NCI-H2081 (cell line): ENCODE results near the gene C6orf52.
A peak's percentile ranks its signal among the peaks of the same experiment; 100 is the strongest.
"Not testable (repeated sequence)": the region's sequence is repeated elsewhere in the genome, so short reads cannot be mapped to it uniquely, and the experiment has no call there.

ENCODE experiments used
- DNase-seq, 2 experiments: peaks; one replicate each; lab custom pipeline; 2025; lab: John Stamatoyannopoulos, UW

C6orf52 gene

DNA sequence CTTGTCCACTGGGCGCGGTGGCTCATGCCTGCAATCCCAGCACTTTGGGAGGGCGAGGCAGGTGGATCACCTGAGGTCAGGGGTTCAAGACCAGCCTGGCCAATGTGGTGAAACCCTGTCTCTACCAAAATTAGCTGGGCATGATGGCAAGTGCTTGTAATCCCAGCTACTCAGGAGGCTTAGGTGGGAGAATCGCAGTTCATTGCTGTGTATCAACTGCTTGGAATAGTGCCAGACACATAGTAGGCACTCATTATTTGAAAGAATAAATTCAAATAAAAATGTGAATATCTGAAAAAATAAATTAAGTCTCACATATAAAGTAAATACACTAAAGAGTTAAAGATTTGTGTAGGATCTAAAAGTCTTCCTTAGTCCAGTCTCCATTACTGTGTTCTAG is 2.2 kb upstream of the C6orf52 start:
- no peak for DNase-seq

DNA sequence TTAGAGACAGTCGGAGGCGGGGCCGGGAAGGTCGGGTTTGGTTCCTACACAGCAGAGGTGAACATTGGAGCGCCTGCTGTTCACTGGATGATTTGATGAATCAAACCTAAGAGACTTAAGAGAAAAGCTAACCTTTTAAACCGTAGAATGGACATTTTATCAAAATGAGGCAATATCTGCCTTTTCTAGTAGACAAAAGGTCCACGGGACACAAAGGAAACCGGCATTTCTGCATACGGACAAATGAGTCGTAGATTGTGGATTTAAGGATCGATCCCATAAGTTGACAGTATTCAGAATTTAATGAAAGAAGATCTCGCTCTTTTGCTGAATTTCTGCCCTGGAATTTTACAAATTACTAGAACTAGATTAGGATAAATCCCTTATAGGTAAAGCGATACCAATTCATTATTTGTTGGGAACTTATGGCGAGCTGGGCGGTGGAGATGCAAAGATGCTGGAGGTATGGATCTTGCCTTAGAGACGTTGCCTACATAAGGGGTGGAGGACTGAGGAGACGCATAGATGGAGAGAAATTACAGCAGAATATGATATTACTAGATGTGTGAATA is 756 bp upstream of the C6orf52 start:
- no peak for DNase-seq

DNA sequence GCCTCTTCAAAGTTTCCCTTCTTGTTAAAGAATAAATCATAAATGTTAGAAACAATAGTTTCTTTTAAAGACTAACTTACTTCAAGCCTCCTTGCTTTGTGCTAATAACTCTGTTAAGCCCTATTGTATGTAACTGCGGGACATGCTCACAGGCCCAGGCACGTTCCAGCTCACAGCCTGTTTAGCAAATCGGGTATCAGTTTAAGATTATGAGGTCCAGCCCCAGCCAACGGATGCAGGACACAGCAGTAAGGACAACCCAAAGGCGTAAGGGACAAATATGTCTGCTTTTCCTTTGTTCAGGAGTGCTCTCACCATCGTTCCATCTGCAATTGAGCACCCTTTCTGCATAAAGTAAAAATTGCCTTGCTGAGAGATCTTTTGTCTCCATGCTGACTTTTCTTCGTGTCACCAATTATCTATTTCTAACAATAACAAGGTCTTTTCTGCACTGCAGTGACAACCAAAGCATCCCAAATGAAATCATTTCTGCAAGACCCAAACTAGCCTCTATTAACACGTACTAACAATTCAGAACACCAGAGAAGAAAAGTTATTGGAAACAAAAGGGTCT is 1.4 kb downstream of the C6orf52 start:
- DNase-seq, result no peak

DNA sequence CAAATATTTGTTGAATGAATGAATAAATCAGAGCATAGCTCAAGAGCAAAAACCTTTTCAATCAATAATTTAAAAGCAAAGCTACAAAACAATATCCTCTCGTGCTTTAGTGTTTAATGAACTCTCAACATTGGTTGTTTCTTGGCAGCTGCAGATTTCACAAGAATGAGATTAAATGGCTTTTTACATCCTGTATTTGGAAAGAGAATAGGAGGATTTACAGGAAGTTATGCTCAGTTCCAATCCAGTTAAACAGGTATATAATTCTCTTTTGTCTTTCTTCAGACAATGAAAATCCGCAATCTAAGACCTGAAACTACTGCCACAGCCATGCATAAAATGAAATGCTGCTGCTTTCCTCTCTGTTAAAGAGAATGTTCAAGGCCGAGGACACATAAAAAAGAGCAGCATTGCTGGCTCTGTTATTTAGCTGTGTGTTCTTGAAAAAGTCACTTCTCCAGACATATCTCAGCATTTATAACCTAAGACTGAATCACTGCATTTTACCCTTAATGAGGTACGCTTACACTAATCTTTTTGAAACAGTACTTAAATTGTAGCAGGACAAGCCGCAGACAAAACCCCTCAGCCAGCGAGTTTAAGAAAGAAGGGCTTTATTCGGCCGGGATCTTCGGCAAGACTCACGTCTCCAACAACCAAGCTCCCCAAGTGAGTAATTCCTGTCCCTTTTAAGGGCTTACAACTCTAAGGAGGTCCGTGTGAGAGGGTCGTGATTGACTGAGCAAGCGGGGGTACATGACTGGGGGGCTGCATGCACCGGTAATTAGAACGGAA is 3.6 kb downstream of the C6orf52 start:
- peak; percentile 26 to 60 for DNase-seq

DNA sequence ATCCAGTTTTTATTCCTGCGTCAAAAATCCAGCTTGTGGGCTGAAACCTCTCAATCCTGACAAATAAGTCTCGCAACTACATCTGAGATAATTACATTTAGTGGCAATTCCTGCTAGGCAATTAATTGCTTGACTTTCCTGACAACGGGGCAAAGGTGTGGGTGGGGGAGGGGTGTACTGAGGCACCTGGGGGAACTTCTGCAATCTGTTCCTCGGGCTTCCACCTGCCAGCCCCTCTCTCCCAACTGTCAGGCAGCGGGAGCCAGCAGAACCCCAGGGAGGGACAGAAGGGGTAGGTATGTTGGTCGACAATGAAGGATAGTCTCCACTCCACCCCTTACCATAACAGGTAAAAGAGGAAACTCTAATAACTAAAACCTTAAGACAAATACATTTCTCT is 6.8 kb downstream of the C6orf52 start:
- no peak for DNase-seq

DNA sequence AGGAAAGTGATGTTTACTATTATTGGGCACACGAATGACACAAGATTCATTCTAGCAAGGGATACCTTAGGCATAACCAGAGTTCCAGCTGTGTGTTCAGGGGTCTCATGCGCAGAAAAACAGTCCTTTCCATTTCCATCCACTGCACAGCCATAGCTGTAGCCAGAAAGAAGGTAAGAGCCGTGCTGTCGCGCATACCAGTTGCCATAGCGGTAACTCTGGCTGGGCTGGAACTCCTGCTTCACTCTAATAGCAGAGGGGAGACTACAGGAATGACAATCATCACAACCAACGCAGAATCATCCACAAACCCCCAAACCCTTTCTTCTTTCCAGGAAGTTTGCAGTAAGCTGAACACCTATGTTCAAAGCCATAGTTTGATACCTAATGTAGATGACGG is 7.5 kb downstream of the C6orf52 start:
- no peak for DNase-seq

DNA sequence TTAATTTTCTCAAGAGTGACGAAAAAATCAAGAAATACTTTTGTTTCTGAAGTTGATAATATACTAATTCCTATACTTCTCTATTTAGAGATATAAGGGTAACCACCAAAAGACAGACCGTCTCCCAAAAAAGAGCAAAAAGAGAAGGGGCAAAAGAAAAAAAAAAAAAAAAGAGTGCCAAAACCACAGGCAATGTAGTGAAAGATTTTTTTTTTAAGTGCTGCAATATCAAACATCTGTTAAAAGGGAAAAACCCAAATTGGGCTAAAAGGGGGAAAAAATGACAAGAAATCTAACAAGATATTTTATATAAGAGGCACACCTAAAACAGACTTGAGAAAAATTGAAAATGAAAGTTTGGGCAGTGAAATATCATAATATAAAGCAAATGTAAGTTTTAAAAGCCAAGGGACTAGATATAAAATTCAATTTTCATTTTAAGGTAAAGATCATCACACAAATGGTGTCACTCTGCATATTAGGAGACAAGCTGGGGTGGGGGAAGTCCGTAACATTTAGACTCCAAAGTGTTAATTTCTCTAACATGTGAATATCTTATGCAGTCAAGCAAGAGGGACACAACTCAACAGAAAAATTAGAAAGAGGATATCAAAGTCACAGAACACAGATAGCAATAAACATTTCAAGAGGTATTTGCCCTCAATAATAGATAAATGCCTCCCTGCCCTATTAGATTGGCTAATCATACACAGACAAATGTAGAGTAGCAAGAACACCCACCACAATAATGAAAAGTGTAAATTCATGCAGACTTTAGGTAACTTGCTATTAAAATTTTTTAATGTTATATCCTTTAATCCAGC is 9.1 kb downstream of the C6orf52 start:
- no peak for DNase-seq

DNA sequence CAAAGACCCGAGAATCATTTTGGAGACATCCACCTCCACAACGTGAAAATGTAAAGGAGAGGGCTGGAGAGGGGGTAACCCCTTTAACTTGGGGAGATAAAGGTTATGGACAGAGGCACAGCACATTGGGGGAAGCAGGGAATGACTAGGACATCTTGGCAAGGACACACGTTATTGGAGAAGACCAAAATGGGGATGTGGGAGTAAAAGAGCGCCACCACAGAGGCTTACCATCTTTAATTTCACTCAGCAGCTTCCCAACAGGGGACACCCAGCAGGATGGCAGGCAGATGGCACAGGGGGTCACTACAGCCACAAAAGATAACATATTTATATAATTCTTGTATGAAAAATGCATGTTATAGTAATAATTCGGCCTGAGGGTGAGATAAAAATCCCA is 9.8 kb downstream of the C6orf52 start:
- DNase-seq, result no peak

DNA sequence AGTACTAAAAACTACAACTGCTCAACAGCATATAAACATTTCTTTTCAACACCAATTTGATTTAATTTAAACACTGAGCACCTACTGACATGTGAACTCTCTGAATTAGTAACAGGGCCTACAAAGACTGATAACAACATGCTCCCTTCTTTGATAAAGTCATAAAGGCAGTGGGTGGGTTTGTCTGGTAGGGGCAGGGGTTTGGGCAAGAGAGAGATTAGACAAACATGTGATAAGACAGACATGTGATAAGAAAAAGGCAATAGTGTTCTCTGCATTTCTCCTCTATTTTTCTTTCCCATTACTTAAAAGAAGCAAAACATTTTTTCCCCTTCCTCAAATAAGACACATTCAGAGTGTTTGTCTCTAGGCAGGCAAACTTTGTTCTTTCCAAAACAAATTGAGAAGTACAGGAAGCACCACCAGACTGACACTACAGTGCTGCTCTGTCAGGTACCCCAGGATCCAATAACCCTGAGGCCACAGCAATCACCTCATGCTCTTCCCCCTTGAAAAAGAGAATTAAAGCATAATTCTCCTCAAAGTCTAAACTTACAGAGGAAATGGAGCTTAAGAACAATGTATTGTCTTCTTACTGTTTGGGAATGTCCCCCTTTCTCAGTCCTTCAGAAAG is 11.9 kb downstream of the C6orf52 start:
- DNase-seq, result no peak

DNA sequence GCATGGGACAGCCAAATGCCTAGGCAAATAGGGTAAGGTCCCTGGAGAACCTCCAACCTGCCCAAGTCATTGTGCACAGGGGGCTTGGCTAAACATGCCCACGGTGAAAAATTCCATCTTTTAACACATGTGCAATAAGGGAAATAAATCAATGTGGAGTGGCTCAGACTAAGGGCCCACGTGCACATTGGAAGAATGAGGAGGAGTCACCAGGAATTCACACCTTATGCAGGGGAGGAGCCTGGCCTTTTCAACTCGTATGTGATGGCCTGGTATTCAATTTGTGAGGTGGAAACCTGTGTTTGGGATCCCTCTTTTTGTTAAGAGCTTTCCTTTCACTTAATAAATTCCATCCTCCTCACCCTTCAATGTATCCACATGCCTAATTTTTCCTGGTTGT is 12.6 kb downstream of the C6orf52 start:
- DNase-seq, result no peak

DNA sequence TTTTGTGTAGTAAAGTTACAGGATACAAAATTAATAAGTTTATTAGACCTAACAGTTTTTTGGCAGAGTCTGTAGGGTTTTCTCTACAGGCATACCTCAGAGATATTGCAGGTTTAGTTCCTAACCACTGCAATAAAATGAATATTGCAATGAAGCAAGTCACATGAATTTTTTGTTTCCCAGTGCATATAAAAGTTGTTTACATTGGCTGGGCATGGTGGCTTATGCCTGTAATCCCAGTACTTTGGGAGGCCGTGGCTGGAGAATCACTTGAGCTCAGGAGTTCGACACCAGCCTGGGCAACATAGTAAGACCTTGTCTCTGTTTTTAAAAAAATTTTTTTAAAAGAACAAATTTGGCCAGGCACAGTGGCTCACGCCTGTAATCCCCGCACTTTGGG is 16.0 kb downstream of the C6orf52 start:
- no peak for DNase-seq

DNA sequence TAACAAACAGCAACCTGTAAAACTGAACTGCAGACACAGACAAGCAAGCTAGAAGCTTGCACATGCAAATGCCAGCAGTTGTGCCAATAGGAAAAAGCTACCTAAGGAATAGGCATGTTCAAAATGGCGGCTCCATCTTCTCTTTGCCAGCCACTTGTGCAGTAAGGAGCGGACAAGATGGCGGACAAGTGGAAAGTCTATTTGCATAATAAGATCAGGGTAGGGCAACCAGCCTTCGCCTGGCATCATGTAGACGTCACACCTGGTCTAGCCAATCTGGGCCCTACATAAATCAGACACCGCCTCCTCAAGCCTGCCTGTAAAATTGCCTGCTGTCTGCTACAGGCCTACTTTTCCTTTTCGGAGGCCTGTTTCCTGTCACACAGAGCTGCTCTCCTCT is 18.0 kb downstream of the C6orf52 start:
- no peak for DNase-seq

DNA sequence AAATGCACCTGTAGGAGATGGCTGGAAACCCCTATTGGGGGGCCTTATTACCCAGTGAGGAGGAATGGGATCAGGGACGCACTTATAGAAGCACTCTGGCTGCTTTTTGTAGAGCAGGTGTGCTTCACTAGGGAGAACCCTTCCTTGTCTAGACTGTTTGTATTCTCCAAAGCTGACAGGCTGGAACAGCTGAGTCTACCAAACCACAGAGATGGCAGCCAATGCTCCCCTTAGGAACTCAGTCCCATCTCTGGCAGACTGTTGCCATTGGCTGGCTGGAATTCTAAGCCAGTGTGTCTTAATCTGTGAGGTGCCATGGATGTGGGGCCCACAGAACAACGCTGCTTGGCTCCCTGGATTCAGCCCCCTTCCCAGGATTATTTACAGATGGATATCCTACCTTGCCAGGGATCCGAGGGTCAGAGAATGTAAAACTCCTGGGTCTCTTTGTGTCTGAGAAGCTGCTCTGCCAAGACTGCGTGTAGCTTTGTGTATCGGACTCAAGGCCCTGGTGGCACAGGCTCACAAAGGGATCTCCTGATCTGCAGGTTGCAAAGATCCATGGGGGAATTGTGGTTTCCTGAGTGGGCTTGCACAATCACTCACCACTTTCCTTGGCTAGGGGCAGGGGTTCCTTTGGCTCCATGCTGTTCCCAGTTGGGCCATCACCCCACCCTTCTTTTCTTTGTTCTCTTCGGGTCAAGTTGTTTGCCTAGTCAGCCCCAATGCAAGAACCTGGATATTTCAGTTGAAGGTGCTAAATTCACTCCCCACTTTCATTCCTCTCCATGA is 26.1 kb downstream of the C6orf52 start:
- DNase-seq, result no peak

DNA sequence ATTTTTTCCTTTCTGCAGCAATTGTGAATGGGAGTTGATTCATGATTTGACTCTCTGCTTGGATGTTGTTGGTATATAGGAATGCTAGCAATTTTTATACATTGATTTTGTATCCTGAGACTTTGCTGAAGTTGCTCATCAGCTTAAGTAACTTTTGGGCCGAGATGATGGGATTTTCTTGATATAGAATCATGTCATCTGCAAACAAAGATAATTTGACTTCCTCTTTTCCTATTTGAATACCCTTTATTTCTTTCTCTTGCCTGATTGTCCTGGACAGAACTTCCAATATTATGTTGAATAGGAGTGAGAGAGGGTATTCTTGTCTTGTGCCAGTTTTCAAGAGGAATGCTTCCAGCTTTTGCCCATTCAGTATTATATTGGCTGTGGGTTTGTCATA is 28.8 kb downstream of the C6orf52 start:
- DNase-seq, result not testable (repeated sequence)

DNA sequence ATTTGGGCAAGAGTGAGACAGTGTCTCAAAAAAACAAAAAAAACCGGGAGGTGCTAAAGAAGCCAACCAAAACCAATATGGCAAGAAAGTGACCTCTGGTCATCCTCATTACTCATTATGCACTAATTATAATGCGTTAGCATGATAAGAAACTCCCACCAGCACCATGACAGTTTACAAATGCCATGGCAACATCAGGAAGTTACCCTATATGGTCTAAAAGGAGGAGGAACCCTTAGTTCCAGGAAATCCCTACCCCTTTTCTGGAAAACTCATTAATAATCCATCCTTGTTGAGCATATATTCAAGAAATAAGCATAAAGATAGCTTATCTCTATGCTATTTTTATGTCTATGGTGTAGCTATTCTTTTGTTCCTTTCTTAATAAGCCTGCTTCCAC is 31.7 kb downstream of the C6orf52 start:
- DNase-seq, result no peak

DNA sequence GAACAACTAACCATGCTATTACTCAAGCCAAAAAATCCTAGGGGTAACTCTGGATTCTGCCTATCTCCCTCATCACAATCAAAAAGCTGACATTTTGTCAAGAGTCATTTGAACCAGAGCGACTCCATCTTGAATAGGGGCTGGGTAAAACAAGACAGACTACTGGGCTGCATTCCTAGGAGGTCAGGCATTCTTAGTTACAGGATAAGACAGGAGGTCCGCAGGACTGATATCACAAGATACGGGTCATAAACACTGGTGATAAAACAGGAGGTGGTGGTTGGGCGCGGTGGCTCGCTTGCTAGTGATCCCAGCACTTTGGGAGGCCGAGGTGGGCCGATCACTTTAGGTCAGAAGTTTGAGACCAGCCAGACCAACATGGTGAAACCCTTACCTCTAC is 32.2 kb downstream of the C6orf52 start:
- no peak for DNase-seq

DNA sequence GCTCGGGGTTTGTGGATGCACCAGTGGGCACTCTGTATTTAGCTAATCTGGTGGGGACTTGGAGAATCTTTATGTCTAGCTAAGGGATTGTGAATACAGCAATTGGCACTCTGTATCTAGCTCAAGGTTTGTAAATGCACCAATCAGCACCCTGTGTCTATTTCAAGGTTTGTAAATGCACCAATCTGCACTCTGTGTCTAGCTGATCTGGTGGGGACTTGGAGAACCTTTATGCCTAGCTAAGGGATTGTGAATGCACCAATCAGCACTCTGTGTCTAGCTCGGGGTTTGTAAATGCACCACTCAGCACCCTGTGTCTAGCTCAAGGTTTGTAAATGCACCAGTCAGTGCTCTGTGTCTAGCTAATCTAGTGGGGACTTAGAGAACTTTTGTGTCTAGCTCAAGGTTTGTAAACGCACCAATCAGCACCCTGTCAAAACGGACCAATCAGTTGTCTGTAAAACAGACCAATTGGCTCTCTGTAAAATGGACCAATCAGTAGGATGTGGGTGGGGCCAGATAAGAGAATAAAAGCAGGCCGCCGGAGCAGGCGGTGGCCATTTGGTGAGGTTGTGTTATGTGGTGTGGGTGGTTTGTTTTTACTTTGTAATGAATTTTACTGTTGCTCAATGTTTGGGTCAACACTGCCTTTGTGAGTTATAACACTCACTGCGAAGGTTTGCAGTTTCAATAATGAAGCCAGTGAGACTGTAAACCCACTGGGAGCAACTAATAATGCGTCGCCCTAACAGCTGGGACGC is 33.8 kb downstream of the C6orf52 start:
- not testable (repeated sequence) for DNase-seq

DNA sequence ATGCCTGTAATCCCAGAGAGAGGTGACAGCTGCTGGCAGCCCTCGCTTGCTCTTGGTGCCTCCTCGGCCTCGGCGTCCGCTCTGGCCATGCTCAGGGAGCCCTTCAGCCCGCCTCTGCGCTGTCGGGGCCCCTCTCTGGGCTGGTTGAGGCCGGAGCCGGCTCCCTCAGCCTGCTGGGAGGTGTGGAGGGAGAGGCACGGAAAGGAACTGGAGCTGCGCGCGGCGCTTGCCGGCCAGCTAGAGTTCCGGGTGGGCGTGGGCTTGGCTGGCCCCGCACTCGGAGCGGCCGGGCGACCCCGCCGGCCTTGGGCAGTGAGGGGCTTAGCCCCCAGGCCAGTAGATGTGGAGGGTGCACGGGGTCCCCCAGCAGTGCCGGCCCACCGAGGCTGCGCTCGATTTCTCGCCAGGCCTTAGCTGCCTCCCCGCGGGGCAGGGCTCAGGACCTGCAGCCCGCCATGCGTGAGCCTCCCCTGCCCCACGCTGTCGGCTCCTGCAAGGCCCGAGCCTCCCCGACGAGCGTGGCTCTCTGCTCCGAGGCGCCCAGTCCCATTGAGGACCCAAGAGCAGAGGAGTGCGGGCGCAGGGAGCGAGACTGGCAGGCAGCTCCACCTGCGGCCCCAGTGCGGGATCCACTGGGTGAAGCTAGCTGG is 34.6 kb downstream of the C6orf52 start:
- peak in 1 of 2 experiments; percentile 20 for DNase-seq

DNA sequence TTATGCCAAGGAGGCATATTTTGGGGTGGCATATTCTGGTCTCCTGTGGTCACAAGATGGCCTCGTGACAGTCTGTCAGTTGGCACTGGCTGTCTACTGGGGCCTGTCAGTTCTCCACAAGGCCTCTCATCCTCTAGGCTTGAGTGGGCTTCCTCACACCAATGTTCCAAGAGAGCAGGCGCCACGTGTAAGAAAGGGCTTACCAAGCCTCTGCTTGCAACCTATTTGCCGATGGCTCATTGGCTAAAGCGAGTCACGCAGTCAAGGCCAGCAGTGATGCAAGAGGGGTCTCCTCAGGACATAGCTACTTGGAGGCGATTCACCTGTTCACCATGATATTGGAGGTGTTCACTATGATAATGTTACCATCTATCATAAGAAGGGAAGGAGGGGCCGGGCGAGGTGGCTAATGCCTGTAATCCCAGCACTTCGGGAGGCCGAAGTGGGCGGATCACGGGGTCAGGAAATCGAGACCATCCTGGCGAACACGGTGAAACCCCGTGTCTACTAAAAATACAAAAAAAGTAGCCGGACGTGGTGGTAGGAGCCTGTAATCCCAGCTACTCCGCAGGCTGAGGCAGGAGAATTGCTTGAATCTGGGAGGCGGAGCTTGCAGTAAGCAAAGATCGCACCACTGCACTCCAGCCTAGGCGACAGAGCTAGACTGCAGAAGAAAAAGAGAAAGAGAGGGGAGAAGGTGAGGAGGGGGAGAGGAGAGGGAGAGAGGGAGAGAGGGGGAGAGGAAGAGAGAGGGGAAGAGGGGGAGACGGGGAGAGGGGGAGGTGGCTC is 35.3 kb downstream of the C6orf52 start:
- no peak for DNase-seq
